ENCODE measurements around the gene PLXNB1.

The PLXNB1 gene

DNA sequence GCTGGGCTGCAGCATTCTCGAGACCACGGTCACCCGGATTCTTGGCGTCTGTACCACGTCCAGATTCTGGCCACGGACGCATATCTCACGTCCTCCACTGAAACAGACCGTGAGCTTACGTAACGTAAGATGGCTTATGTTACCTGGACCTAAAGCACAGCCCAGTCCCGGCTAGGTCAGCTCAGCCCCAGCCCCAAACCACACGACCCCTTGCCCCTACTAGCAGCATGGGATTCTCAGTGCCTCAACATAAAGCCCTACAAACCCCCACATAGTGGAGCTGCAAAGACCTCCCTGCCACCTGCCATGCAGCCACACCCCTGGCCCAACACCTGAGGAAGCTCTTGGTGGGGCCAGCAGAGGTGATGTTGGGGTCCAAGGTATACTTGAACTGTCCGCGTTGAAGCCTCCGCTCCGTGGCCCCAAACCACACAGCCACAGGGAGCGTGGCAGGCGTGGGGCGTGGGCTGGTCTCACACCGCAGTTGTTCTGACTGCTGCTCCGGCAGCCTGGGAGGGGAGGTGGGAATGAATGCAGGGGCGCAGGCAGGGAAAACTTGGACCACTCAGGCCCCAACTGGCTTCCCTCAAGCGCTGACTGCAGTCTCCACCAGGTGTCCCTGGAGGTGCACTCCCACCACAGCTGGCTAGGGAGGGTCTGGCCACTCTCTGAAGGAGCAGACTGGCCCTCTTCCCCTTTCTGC is 14.5 kb downstream of the PLXNB1 start:
- DNase-seq (ENCODE audit: low read depth in 2 of 2): no peak
- no peak overlapping the region for H3K4me3 ChIP-seq (replicated peaks in 1 of 2; ENCODE audit: low read depth in 2 of 2, low read length in 2 of 2)
- TF ChIP-seq, protein P1, sequence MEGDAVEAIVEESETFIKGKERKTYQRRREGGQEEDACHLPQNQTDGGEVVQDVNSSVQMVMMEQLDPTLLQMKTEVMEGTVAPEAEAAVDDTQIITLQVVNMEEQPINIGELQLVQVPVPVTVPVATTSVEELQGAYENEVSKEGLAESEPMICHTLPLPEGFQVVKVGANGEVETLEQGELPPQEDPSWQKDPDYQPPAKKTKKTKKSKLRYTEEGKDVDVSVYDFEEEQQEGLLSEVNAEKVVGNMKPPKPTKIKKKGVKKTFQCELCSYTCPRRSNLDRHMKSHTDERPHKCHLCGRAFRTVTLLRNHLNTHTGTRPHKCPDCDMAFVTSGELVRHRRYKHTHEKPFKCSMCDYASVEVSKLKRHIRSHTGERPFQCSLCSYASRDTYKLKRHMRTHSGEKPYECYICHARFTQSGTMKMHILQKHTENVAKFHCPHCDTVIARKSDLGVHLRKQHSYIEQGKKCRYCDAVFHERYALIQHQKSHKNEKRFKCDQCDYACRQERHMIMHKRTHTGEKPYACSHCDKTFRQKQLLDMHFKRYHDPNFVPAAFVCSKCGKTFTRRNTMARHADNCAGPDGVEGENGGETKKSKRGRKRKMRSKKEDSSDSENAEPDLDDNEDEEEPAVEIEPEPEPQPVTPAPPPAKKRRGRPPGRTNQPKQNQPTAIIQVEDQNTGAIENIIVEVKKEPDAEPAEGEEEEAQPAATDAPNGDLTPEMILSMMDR (IDR thresholded peaks at IDR 0.05; ENCODE audit: low read depth, low read length): no peak

DNA sequence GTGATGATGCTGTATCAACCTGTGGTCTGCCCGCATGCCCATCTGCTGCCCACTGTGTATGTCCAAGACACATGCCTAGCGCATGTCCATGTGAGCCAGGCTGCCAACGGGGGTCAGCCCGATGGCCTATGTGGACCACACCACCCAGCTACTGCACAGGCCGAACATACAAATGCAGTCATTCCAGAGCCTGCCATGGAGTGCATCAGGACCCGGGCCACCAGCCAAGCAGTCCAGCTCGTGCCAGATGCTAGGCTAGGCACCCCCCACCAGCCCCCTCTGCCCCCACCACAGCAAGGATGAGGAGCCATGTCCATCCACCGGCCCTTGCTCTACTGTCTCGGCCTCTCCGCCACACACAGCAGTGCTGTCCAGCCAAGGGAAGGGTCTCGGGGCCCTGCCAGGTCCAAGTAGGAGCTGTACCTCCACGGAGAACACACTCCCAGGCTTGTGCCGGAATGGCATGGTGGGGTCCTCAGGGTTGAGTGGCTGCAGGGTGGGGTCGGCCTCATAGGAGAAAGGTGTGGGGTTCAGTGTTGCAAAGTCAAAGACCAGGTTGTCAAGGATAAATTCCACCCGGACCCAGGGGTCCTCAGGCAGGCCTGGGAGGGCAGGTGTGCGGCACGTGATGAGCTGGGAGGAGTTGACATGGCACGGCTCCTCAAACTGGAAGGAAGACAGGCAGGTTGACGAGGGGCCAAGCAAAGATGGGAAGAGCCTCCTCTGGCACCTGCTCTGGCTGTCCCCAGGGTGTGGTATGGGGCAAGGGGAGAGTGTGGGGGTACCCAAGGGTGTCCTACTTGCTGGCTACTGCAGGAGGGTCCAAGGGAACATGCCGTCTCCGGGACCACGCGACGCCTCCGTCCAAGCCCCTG is 15.3 kb downstream of the PLXNB1 start:
- DNase-seq (ENCODE audit: low read depth in 2 of 2): no peak
- TF ChIP-seq, protein P1 (IDR thresholded peaks at IDR 0.05; ENCODE audit: low read depth, low read length): no peak
- H3K4me3 ChIP-seq (replicated peaks in 1 of 2; ENCODE audit: low read depth in 2 of 2, low read length in 2 of 2): no peak overlapping the region

DNA sequence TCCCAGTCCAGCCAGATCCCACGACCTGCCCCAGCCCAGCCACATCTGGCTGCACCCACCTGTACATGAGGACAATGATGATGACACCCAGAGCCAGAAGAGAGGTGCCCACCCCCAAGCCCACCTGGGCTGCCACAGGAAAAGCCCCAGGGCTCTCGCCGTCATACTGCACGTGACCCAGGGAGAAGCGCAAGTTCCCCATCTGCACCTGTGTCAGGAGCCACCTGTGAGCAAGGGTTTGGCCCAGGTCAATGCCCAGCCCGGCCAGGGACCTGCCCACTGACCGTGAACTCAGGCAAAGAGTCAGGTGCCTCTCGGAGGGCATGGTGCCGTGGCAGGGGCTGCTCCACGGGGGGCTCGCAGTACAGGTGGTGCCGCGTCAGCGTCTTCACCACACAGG is 16.3 kb downstream of the PLXNB1 start:
- no peak for DNase-seq (ENCODE audit: low read depth in 2 of 2)
- H3K4me3 ChIP-seq (replicated peaks in 1 of 2; ENCODE audit: low read depth in 2 of 2, low read length in 2 of 2): no peak overlapping the region
- TF ChIP-seq, protein P1 (IDR thresholded peaks at IDR 0.05; ENCODE audit: low read depth, low read length): no peak

- no peak overlapping the region for H3K4me3 ChIP-seq (replicated peaks in 1 of 2; ENCODE audit: low read depth in 2 of 2, low read length in 2 of 2)
- DNase-seq (ENCODE audit: low read depth in 2 of 2): no peak
- TF ChIP-seq, protein P1 (IDR thresholded peaks at IDR 0.05; ENCODE audit: low read depth, low read length): no peak
Measured at GRCh38 chr3:48413086-48413485, 16.8 kb downstream of the PLXNB1 start.

GRCh38 chr3:48412375-48413001 is 17.4 kb downstream of the PLXNB1 start:
- no peak for DNase-seq (ENCODE audit: low read depth in 2 of 2)
- no peak overlapping the region for H3K4me3 ChIP-seq (replicated peaks in 1 of 2; ENCODE audit: low read depth in 2 of 2, low read length in 2 of 2)
- TF ChIP-seq, protein P1 (IDR thresholded peaks at IDR 0.05; ENCODE audit: low read depth, low read length): no peak

- TF ChIP-seq, protein P1 (IDR thresholded peaks at IDR 0.05; ENCODE audit: low read depth, low read length): no peak
- DNase-seq (ENCODE audit: low read depth in 2 of 2): no peak
- H3K4me3 ChIP-seq (replicated peaks in 1 of 2; ENCODE audit: low read depth in 2 of 2, low read length in 2 of 2): no peak overlapping the region
Measured at GRCh38 chr3:48411606-48412374, 18.1 kb downstream of the PLXNB1 start.
